Measurements from ENCODE around the gene CACNA1E. TPM values are rescaled to one million over a fixed set of nuclear protein-coding genes. Genes with fewer than 3 reads are reported as not detected.

The CACNA1E gene
- total RNA-seq (ENCODE audit: low replicate concordance), result not detected in 2 replicates

- peak within 1 kb of the TSS; percentile 25 for H3K4me3 ChIP-seq (ENCODE audit: low read depth, low read length)
- no peak for TF ChIP-seq CTCF (IDR thresholded peaks at IDR 0.05; ENCODE audit: insufficient read depth, low read length)
- no peak for DNase-seq (ENCODE audit: low read depth)
Observed at GRCh38 chr1:181483285-181484195, at the start of gene CACNA1E. Gene CACNA1E (plus strand): TSS chr1:181483517. CDS start chr1:181483745, 228 bp downstream.

- TF ChIP-seq CTCF (IDR thresholded peaks at IDR 0.05; ENCODE audit: insufficient read depth, low read length), result no peak
- DNase-seq (ENCODE audit: low read depth), result no peak
- H3K4me3 ChIP-seq (ENCODE audit: low read depth, low read length), result no peak overlapping the region
Observed at GRCh38 chr1:181433931-181434330, 49.4 kb upstream of the CACNA1E start.

- H3K4me3 ChIP-seq (ENCODE audit: low read depth, low read length), result no peak overlapping the region
- TF ChIP-seq CTCF (IDR thresholded peaks at IDR 0.05; ENCODE audit: insufficient read depth, low read length), result no peak
- DNase-seq (ENCODE audit: low read depth), result no peak
Observed at GRCh38 chr1:181438013-181438412, 45.3 kb upstream of the CACNA1E start.

- no peak overlapping the region for H3K4me3 ChIP-seq (ENCODE audit: low read depth, low read length)
- no peak for TF ChIP-seq CTCF (IDR thresholded peaks at IDR 0.05; ENCODE audit: insufficient read depth, low read length)
- DNase-seq (ENCODE audit: low read depth), result no peak
Observed at GRCh38 chr1:181440510-181440909, 42.8 kb upstream of the CACNA1E start.

- TF ChIP-seq CTCF (IDR thresholded peaks at IDR 0.05; ENCODE audit: insufficient read depth, low read length), result no peak
- no peak for DNase-seq (ENCODE audit: low read depth)
Observed at GRCh38 chr1:181442181-181442525, 41.2 kb upstream of the CACNA1E start.

GRCh38 chr1:181443231-181443853 is 40.0 kb upstream of the CACNA1E start:
- DNase-seq (ENCODE audit: low read depth), result no peak
- TF ChIP-seq CTCF (IDR thresholded peaks at IDR 0.05; ENCODE audit: insufficient read depth, low read length), result no peak

More at GRCh38 chr1:181442181-181442525, 41.2 kb upstream of the CACNA1E start:
- H3K4me3 ChIP-seq (ENCODE audit: low read depth, low read length), result no peak overlapping the region

More at GRCh38 chr1:181443231-181443853, 40.0 kb upstream of the CACNA1E start:
- no peak overlapping the region for H3K4me3 ChIP-seq (ENCODE audit: low read depth, low read length)

Measured in fibroblast of the aortic adventitia (primary cell).